Fibroblast of villous mesenchyme (primary cell): ENCODE results near the gene VPS13D. TPM values are rescaled to one million over a fixed set of nuclear protein-coding genes. Genes with fewer than 3 reads are reported as not detected.

Experiments used
- DNase-seq: peaks from one replicate; pipeline ENCODE4 v3.0.0-alpha.2; 2010; ENCODE audit warnings: low read depth
- H3K4me3 ChIP-seq: 2 replicates; pipeline ENCODE4 v1.5.1; 2011; ENCODE audit warnings: low read depth, mild to moderate bottlenecking, low read length
- total RNA-seq: library from RNA; depleted of rRNA; stranded (reverse); fragments of >200 nt; gene quantifications from 2 replicates; pipeline ENCODE4 v1.2.3, GENCODE V29; 2012
- TF ChIP-seq, protein P1 (sequence below): IDR thresholded peaks from 2 replicates; pipeline ENCODE4 v1.5.1; 2012; ENCODE audit warnings: low read depth, mild to moderate bottlenecking, low read length; ENCODE audit not compliant: insufficient read depth

Gene VPS13D
- total RNA-seq, 1 donor: 55.3 TPM

DNA sequence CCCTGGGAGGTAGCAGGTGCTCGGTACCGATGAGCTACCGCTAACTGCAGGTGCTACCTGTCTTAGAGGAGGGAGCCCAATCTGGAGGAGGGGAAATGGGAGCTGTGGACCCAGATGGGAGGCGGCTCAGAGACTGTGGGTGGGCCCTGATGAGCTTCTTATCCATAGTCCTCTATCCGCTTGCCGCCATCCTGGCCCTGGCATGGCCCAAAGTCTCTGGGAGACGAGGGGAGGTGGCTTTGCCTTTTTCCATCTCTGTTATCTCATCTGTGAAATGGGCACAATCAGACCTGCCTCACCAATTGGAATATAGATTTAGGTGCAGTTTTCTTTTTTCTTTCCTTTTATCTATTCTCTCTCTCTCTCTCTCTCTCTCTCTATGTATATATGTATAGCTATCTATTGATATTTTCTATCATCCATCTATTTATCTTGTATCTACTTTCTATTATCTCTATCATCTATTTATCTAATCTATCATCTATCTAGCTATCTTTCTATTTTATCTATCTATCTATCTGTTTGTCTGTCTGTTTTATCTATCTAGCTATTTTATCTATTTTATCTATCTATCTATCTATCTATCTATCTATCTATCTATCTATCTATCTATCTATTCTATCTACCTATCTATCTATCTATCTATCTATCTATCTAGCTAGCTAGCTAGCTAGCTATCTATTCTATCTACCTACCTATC is 46.6 kb upstream of the VPS13D start:
- no peak overlapping the region for H3K4me3 ChIP-seq
- TF ChIP-seq, protein P1, sequence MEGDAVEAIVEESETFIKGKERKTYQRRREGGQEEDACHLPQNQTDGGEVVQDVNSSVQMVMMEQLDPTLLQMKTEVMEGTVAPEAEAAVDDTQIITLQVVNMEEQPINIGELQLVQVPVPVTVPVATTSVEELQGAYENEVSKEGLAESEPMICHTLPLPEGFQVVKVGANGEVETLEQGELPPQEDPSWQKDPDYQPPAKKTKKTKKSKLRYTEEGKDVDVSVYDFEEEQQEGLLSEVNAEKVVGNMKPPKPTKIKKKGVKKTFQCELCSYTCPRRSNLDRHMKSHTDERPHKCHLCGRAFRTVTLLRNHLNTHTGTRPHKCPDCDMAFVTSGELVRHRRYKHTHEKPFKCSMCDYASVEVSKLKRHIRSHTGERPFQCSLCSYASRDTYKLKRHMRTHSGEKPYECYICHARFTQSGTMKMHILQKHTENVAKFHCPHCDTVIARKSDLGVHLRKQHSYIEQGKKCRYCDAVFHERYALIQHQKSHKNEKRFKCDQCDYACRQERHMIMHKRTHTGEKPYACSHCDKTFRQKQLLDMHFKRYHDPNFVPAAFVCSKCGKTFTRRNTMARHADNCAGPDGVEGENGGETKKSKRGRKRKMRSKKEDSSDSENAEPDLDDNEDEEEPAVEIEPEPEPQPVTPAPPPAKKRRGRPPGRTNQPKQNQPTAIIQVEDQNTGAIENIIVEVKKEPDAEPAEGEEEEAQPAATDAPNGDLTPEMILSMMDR: no peak

DNA sequence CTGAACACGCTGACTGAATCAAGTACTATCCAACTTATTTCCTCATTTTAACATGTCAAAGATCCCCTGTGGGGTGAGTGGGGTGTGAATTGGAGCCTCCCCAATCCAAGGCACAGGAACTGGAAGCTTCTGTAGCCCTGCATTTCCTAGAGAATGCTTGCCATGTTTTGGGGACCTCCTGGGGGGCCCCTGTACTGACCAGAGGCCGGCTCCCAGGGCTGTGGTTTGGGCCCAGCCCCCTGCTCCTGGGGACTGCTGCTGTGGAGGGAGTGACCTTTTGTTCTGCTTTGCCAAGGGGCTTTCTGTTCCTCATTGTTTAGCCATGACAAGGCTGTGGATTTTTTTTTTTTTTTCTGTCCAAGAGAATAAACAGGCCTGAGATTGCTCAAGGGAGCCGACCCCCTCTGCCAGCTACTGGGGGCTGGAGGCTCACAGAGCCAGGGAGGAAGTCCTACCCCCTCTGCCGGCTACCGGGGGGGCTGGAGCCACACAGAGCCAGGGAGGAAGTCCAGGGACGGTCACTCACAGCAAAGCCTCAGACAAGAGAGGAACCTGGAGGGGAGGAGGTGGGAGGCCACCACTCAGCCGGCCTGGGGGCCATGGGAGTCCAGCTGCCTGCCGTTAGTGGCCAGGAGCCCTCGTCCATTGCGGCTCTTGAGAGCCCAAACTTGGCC is 45.7 kb upstream of the VPS13D start:
- TF ChIP-seq, protein P1: peak; percentile 48
- no peak overlapping the region for H3K4me3 ChIP-seq
- peak; percentile 94 for DNase-seq

More for the DNA sequence above, 46.6 kb upstream of the VPS13D start:
- no peak for DNase-seq

DNA sequence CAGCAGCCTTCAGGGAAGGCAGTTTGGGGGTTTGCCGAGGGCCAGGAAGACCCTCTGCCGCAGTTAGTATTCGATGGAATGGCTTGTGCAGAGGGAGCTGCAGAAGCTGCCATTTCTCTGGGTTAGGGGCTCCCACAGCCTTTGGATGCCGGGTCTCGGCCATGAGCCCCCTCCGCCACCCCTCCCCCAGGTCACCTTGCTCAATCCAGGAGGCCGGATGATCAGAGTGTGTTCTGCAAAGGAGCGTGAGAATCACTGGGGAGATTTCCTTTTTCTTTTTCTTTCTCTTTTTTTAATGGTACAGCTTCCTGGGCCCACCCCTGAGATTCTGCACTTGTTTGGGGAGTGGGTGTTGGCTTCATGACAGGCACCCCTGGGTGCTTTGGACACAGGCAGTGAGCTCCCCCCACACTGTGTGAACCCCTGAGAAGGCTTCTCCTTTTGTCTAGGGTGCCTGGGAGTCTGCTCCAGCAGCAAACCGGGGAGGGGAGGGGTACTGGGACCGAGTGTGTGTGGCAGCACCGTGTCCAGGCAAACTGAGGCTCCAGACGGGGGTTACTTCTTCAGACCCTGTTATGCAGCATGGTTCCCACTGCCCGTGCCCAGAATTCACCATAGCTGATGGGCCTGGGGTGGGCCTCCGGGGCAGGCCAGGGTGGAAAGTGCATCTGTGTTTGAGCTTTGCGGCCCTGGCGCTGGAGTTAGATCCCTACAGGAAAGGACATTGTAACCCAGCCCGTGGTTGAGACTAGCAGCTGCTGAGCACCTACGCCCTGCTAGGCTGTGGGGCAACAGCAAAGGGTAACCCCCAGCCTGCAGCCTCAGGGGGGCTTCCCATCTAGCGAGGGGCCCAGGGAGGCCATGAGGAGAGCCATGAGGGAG is 44.6 kb upstream of the VPS13D start:
- no peak for DNase-seq
- H3K4me3 ChIP-seq: no peak overlapping the region
- TF ChIP-seq, protein P1: no peak

DNA sequence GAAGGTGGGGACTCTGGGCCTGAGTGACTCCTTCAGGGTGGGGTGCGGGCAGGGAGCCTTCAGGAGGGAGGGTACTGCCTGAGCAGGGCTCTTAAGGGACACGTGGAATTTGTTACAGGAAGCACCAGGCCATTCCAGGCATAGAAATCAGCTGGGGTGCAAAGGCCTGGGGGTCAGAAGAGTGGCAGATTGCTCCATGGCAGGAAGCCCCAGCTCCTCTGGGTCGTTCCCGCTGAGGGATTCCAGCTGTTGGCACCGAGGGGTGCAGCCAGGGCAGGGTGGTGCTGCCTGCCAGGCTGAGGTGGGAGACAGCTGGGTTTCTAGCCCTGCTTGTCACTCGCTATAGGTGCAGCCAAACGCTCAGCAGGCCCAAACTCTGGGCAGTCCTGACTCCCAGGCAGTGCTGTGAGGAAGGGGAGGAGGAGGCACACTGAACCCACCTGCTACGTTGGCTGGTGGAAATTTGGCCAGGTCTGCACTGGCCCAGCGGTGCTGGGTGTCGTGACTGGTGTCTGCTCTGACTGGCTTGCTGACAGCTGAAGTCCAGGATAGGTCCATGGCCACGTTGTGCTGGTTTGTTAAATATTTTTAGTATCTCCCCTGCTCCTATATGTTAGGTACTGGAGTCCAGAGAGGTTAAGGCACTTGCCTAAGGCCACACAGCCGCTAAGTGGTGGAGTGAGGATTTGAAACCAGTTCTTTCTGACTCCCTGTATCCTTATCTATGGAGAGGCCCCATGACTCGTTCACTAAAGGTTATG is 43.7 kb upstream of the VPS13D start:
- TF ChIP-seq, protein P1: no peak
- no peak overlapping the region for H3K4me3 ChIP-seq
- peak; percentile 47 for DNase-seq

DNA sequence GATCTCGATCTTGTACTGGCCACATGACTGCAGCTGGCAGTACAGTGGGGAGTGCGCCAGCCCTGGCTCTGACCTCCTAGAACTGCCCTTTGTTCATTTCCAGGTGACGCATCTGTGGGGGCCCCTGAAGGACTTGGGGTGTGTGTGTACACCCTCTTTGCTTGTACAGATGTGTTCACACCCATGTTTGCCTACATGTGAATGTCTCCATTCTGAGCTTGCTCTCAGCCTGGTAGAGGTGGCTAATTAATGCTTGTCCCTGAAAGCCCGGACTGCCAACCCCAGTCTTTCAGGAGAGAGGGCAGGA is 43.2 kb upstream of the VPS13D start:
- TF ChIP-seq, protein P1: no peak
- H3K4me3 ChIP-seq: no peak overlapping the region
- DNase-seq: no peak

DNA sequence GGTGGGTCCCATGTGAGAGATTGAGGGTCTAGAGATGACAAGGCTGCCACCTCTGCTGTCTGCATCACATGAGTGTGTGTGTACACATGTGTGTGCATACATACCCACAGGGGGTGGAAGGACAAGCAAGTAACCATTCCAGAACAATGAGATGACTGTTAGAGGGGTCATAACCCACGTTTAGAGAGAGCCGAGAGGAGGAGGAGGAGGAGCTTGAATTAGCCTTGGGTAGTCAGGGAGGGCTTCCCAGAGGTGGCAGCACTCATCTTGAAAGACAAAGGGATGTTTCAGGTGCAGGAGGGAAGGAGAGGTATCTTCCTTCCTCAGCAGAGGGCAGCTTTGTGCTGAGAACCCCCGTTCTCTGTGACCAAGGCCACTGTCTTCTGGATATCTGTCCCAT is 41.7 kb upstream of the VPS13D start:
- H3K4me3 ChIP-seq: no peak overlapping the region
- TF ChIP-seq, protein P1: no peak
- DNase-seq: no peak
